Measurements from ENCODE around the gene ENDOD1. TPM values are rescaled to one million over a fixed set of nuclear protein-coding genes. Genes with fewer than 3 reads are reported as not detected.

Gene ENDOD1
- total RNA-seq, 1 donor from 2014 or later, result 12.3 TPM

DNA sequence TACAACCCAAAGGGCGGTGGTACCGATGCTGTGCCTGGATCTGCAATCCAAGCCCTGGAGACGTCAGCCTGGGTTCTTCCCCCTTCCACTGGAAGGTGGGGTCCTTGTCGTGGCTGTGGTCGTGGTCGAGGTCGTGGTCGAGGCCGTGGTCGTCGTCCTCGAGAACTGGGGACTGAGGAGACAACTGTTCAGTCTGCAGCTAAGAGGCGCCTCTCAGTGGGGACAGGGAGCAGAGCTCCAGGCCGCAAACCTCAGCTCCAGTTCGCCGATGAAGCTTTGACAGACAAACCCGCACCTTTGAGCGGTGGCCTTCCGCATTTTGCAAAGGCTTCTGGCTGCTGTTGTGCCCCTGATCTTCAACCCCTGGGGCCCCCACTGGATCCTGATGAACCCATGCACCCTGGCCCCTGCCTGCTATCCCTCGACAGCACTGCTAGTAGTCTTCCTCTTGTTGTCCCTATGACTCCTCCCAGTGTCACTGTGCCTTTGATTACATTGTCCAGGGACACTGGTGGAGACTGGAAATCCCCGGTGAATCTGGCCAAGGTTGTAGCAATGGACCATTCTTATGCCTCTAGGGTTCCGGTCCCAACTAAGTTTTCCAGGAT is 38.9 kb upstream of the ENDOD1 start:
- no peaks in the 10 kb centered on the region for H3K36me3 Mint-ChIP-seq (ENCODE audit: low read depth)
- peaks cover 7% of the 10 kb centered on the region for H3K4me1 Mint-ChIP-seq
- no peak overlapping the region for H3K27ac Mint-ChIP-seq (ENCODE audit: unreplicated experiment)
- TF ChIP-seq CTCF (conservative IDR thresholded peaks at IDR 0.05), result no peak
- DNase-seq (ENCODE audit: low read depth, low spot score), result no peak
- peaks cover 3% of the 10 kb centered on the region for H3K9me3 Mint-ChIP-seq
- H3K27me3 Mint-ChIP-seq (ENCODE audit: low read depth), result no peaks in the 10 kb centered on the region
- H3K4me3 Mint-ChIP-seq, result no peak overlapping the region

DNA sequence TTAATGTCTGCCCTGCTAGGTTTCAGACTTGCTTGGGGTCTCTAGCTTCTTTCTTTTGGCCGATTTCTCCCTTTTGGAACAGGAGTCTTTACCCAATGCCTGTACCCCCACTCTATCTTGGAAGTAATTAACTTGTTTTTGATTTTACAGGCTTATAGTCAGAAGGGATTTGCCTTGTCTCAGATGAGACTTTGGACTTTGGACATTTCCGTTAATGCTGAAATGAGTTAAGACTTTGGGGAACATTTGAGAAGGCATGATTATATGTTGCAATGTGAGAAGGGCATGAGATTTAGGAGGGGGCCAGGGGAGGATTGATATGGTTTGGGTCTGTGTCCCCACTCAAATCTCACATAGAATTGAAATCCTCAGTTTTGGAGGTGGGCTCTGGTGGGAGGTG is 35.3 kb upstream of the ENDOD1 start:
- peaks cover 3% of the 10 kb centered on the region for H3K9me3 Mint-ChIP-seq
- H3K27me3 Mint-ChIP-seq (ENCODE audit: low read depth), result no peaks in the 10 kb centered on the region
- no peak overlapping the region for H3K27ac Mint-ChIP-seq (ENCODE audit: unreplicated experiment)
- DNase-seq (ENCODE audit: low read depth, low spot score), result no peak
- no peaks in the 10 kb centered on the region for H3K4me1 Mint-ChIP-seq
- no peak for TF ChIP-seq CTCF (conservative IDR thresholded peaks at IDR 0.05)
- no peak overlapping the region for H3K4me3 Mint-ChIP-seq
- H3K36me3 Mint-ChIP-seq (ENCODE audit: low read depth), result no peaks in the 10 kb centered on the region

- no peaks in the 10 kb centered on the region for H3K27me3 Mint-ChIP-seq (ENCODE audit: low read depth)
- H3K4me3 Mint-ChIP-seq, result no peak overlapping the region
- TF ChIP-seq CTCF (conservative IDR thresholded peaks at IDR 0.05), result no peak
- H3K4me1 Mint-ChIP-seq, result no peaks in the 10 kb centered on the region
- no peak for DNase-seq (ENCODE audit: low read depth, low spot score)
- H3K9me3 Mint-ChIP-seq, result peaks cover 3% of the 10 kb centered on the region
- no peaks in the 10 kb centered on the region for H3K36me3 Mint-ChIP-seq (ENCODE audit: low read depth)
- H3K27ac Mint-ChIP-seq (ENCODE audit: unreplicated experiment), result no peak overlapping the region
These were observed 34.3 kb upstream of the ENDOD1 start for GRCh38 chr11:95055283-95055897.

GRCh38 chr11:95057959-95058358 is 31.7 kb upstream of the ENDOD1 start:
- H3K27me3 Mint-ChIP-seq (ENCODE audit: low read depth), result no peaks in the 10 kb centered on the region

GRCh38 chr11:95058621-95059020 is 31.0 kb upstream of the ENDOD1 start:
- Mint-ChIP-seq H3K27ac (ENCODE audit: unreplicated experiment) (no peak overlapping the region), H3K27me3 (ENCODE audit: low read depth) (no peaks in the 10 kb centered on the region), H3K4me1 (no peaks in the 10 kb centered on the region), H3K36me3 (ENCODE audit: low read depth) (no peaks in the 10 kb centered on the region), H3K9me3 (no peaks in the 10 kb centered on the region), H3K4me3 (no peak overlapping the region)
- DNase-seq (ENCODE audit: low read depth, low spot score), result no peak
- no peak for TF ChIP-seq CTCF (conservative IDR thresholded peaks at IDR 0.05)

More at GRCh38 chr11:95057959-95058358, 31.7 kb upstream of the ENDOD1 start:
- DNase-seq (ENCODE audit: low read depth, low spot score), result no peak
- H3K36me3 Mint-ChIP-seq (ENCODE audit: low read depth), result no peaks in the 10 kb centered on the region
- H3K4me3 Mint-ChIP-seq, result no peak overlapping the region
- H3K9me3 Mint-ChIP-seq, result no peaks in the 10 kb centered on the region
- no peak for TF ChIP-seq CTCF (conservative IDR thresholded peaks at IDR 0.05)
- H3K4me1 Mint-ChIP-seq, result no peaks in the 10 kb centered on the region
- no peak overlapping the region for H3K27ac Mint-ChIP-seq (ENCODE audit: unreplicated experiment)
